Adrenal gland (tissue), 5 donors: Measurements from ENCODE around the gene HS3ST3A1.

Source experiments
- POLR2A ChIP-seq, 2 donors: fragments of 450-650 bp; IDR thresholded peaks; one replicate each; pipeline ENCODE4 v1.6.1; 2017; ENCODE audit warnings: antibody characterized with exemption in 2 of 2, mild to moderate bottlenecking in 2 of 2, moderate library complexity in 1 of 2
- TF ChIP-seq, protein P1 (sequence below), 6 experiments: fragments of 450-650 bp in 4 of 6; fragments of 200-600 bp in 2 of 6; sonication (generic) in 1 of 6; IDR thresholded peaks; 1 replicate in 5 of 6; 2 replicates in 1 of 6; pipeline versions ENCODE4 v1.5.1 to v1.8.0; 2016 to 2021; ENCODE audit warnings: antibody characterized with exemption in 6 of 6, mild to moderate bottlenecking in 2 of 6, moderate library complexity in 1 of 6
- donor health status: DM: no; HTN: no; CAD: no.

DNA sequence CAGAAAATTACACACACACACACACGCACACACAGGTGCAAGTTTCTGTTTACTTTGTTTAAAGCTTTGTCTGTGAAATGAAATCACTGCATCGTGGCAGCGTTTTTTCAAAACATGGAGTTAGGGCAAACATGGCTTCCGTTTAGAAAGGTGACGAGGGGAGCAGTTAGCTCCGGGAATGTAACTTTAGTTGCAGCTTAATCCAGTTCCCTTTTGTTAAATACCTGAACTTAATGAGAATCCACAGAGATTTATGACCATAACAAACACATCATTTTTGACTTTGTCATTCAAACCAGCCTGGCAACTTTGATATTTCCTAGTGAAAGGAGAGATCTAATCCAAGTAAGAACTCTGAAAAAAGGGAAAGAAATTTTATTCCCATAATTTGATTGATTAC, 12.1 kb downstream of the HS3ST3A1 start:
- no peak for TF ChIP-seq POLR2A (IDR thresholded peaks at IDR 0.05)
- TF ChIP-seq, protein P1, sequence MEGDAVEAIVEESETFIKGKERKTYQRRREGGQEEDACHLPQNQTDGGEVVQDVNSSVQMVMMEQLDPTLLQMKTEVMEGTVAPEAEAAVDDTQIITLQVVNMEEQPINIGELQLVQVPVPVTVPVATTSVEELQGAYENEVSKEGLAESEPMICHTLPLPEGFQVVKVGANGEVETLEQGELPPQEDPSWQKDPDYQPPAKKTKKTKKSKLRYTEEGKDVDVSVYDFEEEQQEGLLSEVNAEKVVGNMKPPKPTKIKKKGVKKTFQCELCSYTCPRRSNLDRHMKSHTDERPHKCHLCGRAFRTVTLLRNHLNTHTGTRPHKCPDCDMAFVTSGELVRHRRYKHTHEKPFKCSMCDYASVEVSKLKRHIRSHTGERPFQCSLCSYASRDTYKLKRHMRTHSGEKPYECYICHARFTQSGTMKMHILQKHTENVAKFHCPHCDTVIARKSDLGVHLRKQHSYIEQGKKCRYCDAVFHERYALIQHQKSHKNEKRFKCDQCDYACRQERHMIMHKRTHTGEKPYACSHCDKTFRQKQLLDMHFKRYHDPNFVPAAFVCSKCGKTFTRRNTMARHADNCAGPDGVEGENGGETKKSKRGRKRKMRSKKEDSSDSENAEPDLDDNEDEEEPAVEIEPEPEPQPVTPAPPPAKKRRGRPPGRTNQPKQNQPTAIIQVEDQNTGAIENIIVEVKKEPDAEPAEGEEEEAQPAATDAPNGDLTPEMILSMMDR (IDR thresholded peaks at IDR 0.05), result no peak
